ENCODE data around the gene DAP.

Gene DAP

DNA sequence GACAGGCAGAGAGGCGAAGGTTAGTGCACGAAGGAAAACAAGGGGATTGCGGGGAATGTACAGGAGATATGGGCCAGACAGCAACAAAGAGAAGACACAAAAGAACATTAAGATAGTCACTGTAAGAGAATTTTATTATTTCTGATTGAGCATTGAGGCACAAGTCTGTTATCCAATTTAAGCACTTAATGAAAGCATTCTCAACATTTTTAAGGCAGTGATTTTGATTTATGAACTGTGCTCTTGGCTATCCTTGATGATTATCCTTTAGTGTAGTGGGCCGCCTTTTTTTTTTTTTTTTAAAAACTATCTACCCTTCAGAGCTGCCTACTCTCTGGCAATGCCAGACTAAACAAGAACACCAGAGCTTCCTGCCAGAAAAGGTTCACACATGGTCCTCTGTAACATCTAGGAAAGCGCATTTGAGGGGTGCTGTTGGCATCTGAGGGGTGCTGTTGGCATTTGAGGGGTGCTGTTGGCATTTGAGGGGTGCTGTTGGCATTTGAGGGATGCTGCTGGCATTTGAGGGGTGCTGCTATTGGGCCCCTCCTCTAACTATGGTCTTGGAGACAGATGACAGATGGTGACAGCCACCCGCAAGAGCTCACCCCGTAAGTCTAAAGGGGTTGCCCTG, 3.0 kb downstream of the DAP start:
- Histone ChIP-seq H3K4me3 (ENCODE audit: low read depth, low read length) (no peak overlapping the region), H3K4me1 (peaks cover 3% of the 10 kb centered on the region; the same call in 1 of the 2 replicates), H3K27me3 (no peaks in the 10 kb centered on the region), H3K9me3 (no peaks in the 10 kb centered on the region), H3K36me3 (no peaks in the 10 kb centered on the region)
- DNase-seq = no peak
- TF ChIP-seq, protein P1, sequence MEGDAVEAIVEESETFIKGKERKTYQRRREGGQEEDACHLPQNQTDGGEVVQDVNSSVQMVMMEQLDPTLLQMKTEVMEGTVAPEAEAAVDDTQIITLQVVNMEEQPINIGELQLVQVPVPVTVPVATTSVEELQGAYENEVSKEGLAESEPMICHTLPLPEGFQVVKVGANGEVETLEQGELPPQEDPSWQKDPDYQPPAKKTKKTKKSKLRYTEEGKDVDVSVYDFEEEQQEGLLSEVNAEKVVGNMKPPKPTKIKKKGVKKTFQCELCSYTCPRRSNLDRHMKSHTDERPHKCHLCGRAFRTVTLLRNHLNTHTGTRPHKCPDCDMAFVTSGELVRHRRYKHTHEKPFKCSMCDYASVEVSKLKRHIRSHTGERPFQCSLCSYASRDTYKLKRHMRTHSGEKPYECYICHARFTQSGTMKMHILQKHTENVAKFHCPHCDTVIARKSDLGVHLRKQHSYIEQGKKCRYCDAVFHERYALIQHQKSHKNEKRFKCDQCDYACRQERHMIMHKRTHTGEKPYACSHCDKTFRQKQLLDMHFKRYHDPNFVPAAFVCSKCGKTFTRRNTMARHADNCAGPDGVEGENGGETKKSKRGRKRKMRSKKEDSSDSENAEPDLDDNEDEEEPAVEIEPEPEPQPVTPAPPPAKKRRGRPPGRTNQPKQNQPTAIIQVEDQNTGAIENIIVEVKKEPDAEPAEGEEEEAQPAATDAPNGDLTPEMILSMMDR (IDR thresholded peaks at IDR 0.05; ENCODE audit: low read depth, low read length) = no peak

DNA sequence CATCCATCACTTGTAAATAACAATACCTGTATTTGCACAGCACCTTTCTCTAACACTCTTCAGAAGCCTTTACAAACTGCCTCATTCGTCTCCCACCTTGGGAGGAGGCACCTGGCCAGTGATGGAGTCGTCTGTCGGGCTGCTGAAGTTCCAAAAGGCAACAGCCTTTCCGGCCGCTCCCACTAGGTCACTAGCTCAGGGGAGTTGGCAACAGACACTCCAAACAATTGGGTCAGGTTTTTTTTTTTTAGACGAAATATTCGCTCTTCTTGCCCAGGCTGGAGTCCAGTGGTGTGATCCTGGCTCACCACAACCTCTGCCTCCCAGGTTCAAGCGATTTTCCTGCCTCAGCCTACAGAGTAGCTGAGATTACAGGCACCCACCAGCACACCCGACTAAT, 4.0 kb downstream of the DAP start:
- no peak for DNase-seq
- Histone ChIP-seq H3K4me3 (ENCODE audit: low read depth, low read length) (no peak overlapping the region), H3K4me1 (peaks cover 3% of the 10 kb centered on the region; the same call in 1 of the 2 replicates), H3K27me3 (no peaks in the 10 kb centered on the region), H3K36me3 (no peaks in the 10 kb centered on the region), H3K9me3 (no peaks in the 10 kb centered on the region)
- TF ChIP-seq, protein P1 (IDR thresholded peaks at IDR 0.05; ENCODE audit: low read depth, low read length) = no peak

DNA sequence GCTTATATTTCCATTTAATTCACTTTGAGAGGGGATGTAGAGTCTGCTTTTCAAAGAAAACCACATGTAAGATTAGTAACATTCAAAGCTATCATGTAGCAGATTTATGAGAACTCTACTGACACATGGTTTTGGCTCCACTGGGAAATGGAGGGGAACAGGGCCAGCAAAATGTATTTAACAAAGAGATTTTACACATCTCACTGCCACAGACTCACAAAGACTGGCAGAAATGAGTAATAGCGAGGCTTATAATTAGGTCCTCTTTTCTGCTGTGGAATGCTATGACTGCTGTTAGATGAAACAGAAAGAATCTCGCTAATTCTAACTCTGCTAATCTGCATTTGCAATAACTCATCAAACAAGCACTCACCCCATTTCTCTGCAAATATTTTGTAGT, 4.5 kb downstream of the DAP start:
- Histone ChIP-seq H3K36me3 (no peaks in the 10 kb centered on the region), H3K4me1 (peaks cover 3% of the 10 kb centered on the region; the same call in 1 of the 2 replicates), H3K4me3 (ENCODE audit: low read depth, low read length) (no peak overlapping the region), H3K27me3 (no peaks in the 10 kb centered on the region), H3K9me3 (no peaks in the 10 kb centered on the region)
- TF ChIP-seq, protein P1 (IDR thresholded peaks at IDR 0.05; ENCODE audit: low read depth, low read length) = no peak
- no peak for DNase-seq

DNA sequence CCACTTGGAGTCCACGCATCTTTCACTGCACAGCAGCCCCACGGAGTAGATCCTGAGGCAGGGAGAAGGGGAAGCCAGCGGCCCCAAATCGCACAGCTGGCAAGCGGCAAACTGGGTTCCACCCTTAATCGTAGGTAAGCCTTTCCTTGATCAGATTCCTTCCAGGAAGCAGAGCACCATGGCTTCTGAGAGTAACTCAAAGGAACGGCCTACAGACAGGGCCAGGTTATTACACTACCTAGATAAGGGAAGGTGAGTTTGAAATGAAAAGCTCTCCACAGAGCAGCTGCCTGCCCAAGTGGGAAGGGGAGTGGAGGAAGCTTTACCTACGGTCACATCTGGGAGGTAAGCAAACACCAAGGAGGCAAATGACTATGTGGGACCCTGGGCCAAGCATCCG, 7.9 kb downstream of the DAP start:
- Histone ChIP-seq H3K4me1 (no peaks in the 10 kb centered on the region), H3K27me3 (no peaks in the 10 kb centered on the region), H3K4me3 (ENCODE audit: low read depth, low read length) (no peak overlapping the region), H3K9me3 (no peaks in the 10 kb centered on the region), H3K36me3 (no peaks in the 10 kb centered on the region)
- DNase-seq = no peak
- TF ChIP-seq, protein P1 (IDR thresholded peaks at IDR 0.05; ENCODE audit: low read depth, low read length) = no peak

DNA sequence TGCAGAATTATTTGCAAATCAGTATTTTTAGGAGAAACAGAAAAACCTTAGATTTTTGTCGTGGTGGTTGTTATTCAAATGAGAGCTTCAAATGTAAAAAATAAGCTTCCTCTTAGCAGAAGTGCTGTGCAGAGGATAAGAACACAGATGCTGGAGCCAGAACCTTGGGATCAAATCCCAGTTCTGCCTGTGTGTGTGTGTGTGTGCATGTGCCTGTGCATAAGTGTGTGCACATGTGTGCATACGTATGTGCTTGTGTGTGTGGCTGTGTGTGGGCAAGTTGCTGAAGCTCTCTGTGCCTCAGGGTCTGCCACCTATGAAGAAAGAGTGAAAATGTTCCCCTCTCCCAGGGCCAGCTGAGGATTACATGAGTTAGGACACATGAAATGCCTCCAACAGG, 8.6 kb downstream of the DAP start:
- Histone ChIP-seq H3K27me3 (no peaks in the 10 kb centered on the region), H3K36me3 (no peaks in the 10 kb centered on the region), H3K4me3 (ENCODE audit: low read depth, low read length) (no peak overlapping the region), H3K4me1 (no peaks in the 10 kb centered on the region), H3K9me3 (no peaks in the 10 kb centered on the region)
- DNase-seq = no peak
- TF ChIP-seq, protein P1 (IDR thresholded peaks at IDR 0.05; ENCODE audit: low read depth, low read length) = no peak

DNA sequence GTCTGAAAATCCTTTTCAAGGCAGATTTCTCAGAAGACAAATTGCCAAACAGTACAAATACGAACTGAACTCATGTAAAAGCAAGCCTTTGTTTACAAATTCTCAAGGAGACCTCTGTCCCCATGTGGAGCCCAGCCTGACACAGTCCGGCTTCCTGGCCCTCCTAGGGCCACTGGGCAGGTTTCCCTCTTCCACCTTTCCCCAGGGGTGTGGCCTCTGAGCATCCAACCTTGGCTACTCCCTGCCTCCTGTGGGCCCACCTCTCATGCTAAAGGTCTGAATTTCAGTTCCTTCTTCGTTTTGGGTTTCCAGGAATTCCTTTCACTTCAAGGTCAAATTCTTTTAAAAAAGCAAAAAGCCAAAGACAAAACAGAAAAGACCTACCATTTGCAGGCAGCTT, 10.1 kb downstream of the DAP start:
- Histone ChIP-seq H3K9me3 (no peaks in the 10 kb centered on the region), H3K4me3 (ENCODE audit: low read depth, low read length) (no peak overlapping the region), H3K36me3 (peaks cover 7% of the 10 kb centered on the region), H3K27me3 (no peaks in the 10 kb centered on the region), H3K4me1 (no peaks in the 10 kb centered on the region)
- TF ChIP-seq, protein P1 (IDR thresholded peaks at IDR 0.05; ENCODE audit: low read depth, low read length) = no peak
- no peak for DNase-seq

Measured in BE2C (cell line).